ENCODE results near the gene KLHDC3. TPM values are rescaled to one million over a fixed set of nuclear protein-coding genes. Genes with fewer than 3 reads are reported as not detected.

The KLHDC3 gene
- 88.4 and 88.6 TPM in 2 replicates for total RNA-seq

GRCh38 chr6:43013843-43014433 lies at the start of gene KLHDC3, which contains the start of gene MEA1:
KLHDC3 (plus strand) TSS chr6:43014249; CDS start chr6:43017193, 2,944 bp downstream.
MEA1 (minus strand) TSS chr6:43013946; CDS start chr6:43013813, 133 bp downstream.
- peak; percentile 98 for DNase-seq (ENCODE audit: extremely low read depth, low read depth, low spot score)

- no peak for DNase-seq (ENCODE audit: extremely low read depth, low read depth, low spot score)
Observed at GRCh38 chr6:42966571-42966970, 47.5 kb upstream of the KLHDC3 start.

- DNase-seq (ENCODE audit: extremely low read depth, low read depth, low spot score), result no peak
Observed at GRCh38 chr6:42967228-42967627, 46.8 kb upstream of the KLHDC3 start.

GRCh38 chr6:42968126-42968701 lies 45.8 kb upstream of the KLHDC3 start:
- DNase-seq (ENCODE audit: extremely low read depth, low read depth, low spot score), result no peak

GRCh38 chr6:42968783-42969182 lies 45.3 kb upstream of the KLHDC3 start:
- no peak for DNase-seq (ENCODE audit: extremely low read depth, low read depth, low spot score)

GRCh38 chr6:42969431-42969830 lies 44.6 kb upstream of the KLHDC3 start:
- DNase-seq (ENCODE audit: extremely low read depth, low read depth, low spot score), result no peak

GRCh38 chr6:42969934-42970333 lies 44.1 kb upstream of the KLHDC3 start:
- DNase-seq (ENCODE audit: extremely low read depth, low read depth, low spot score), result no peak

- no peak for DNase-seq (ENCODE audit: extremely low read depth, low read depth, low spot score)
Observed at GRCh38 chr6:42970871-42971612, 43.0 kb upstream of the KLHDC3 start.

- no peak for DNase-seq (ENCODE audit: extremely low read depth, low read depth, low spot score)
Observed at GRCh38 chr6:42971746-42972327, 42.2 kb upstream of the KLHDC3 start.

- DNase-seq (ENCODE audit: extremely low read depth, low read depth, low spot score), result no peak
Observed at GRCh38 chr6:42973926-42974325, 40.1 kb upstream of the KLHDC3 start.

- DNase-seq (ENCODE audit: extremely low read depth, low read depth, low spot score), result no peak
Observed at GRCh38 chr6:42974919-42975505, 39.0 kb upstream of the KLHDC3 start.

GRCh38 chr6:42978487-42978838 lies 35.6 kb upstream of the KLHDC3 start:
- no peak for DNase-seq (ENCODE audit: extremely low read depth, low read depth, low spot score)

- DNase-seq (ENCODE audit: extremely low read depth, low read depth, low spot score), result no peak
Observed at GRCh38 chr6:42978839-42979522, 35.1 kb upstream of the KLHDC3 start, which contains the start of gene PEX6. PEX6 (minus strand) TSS chr6:42979181; CDS start chr6:42979150, 31 bp downstream.

GRCh38 chr6:42979523-42980177 lies 34.4 kb upstream of the KLHDC3 start:
- DNase-seq (ENCODE audit: extremely low read depth, low read depth, low spot score), result no peak

- DNase-seq (ENCODE audit: extremely low read depth, low read depth, low spot score), result no peak
Observed at GRCh38 chr6:42981836-42982235, 32.2 kb upstream of the KLHDC3 start.

GRCh38 chr6:42984001-42984923 lies 29.8 kb upstream of the KLHDC3 start, which contains the start of gene PPP2R5D:
PPP2R5D (plus strand) TSS chr6:42984570; CDS start chr6:42984678, 108 bp downstream.
- peak; percentile 96 for DNase-seq (ENCODE audit: extremely low read depth, low read depth, low spot score)

GRCh38 chr6:42984924-42985475 lies 29.0 kb upstream of the KLHDC3 start:
- no peak for DNase-seq (ENCODE audit: extremely low read depth, low read depth, low spot score)

Measured in glomerular endothelial cell (primary cell).